Right renal pelvis (tissue), 4 donors: ENCODE measurements around the gene MRO. TPM values are rescaled to one million over a fixed set of nuclear protein-coding genes. Genes with fewer than 3 reads are reported as not detected.
"Not testable (repeated sequence)": the region's sequence is repeated elsewhere in the genome, so short reads cannot be mapped to it uniquely, and the experiment has no call there.

Experiments
- DNase-seq, 4 donors: peaks; one replicate each; pipeline ENCODE4 v3.0.0-alpha.2; 2013; ENCODE audit warnings: low read depth in 4 of 4, low spot score in 3 of 4, missing footprints in 1 of 4
- polyA plus RNA-seq, 4 donors: library from polyadenylated mRNA; unstranded; fragments of 120-200 nt; gene quantifications; one replicate each; pipeline ENCODE4 v1.2.1, GENCODE V29; 2013; ENCODE audit not compliant: insufficient read length in 4 of 4

The MRO gene
- polyA plus RNA-seq, 4 donors, result 2.0 to 3.0 (median 2.9) TPM

DNA sequence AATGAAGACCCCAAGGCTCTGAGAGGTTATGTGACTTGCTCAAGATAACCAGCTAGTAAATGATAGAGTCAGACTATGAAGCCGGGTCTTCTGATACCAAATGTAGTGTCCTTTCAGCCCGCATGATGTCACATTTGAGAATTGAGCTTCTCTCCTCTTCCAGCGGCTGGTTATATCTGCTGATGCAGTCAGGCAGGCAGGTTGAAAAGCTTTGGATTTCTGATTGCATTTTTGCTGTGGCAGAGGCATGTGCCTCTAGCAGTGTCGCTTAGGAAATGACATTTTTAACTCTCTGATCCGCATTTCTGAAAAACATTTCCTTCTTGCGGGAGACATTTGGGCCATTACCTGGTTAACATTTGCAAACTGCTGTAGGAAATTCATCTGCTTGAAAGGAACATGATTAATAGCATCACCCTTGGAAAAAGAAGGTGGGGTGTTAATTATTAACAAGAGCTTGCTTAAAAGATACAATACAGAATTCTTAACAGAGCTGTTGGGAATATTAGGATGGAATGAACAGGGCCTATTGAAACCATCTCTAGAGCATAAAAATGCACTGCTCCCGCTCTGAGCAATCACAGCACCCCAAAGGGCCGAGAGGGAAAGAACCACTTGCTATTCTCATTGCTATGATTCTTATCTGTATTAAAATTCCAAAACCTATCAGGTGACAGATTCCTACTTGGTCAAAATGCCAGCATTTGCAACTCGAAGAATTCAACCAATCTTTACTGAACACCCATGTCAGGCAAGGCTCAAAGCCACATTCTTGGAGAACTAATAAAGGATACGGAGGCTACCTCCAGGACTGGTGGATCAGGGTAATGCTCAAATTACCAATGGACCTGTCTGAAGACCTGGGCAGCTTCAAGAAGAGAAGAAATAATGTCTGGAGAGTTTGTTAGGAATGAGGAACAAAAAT, 25.9 kb downstream of the MRO start:
- DNase-seq, result no peak

DNA sequence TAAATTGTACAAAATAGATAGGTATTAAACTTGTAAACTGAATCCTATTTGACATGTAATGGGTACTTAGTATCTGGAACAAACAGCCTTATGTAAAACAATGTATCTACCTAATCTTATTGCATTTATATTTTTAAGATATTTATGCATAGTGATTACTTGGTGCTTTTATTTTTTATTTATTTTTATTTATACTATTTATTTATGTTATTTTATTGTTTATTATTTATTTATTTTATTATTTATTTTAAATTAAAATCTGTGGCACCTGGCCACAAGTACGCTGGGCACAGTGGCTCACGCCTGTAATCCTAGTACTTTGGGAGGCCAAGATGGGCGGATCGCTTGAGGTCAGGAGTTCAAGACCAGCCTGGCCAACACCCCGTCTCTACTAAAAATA, 26.9 kb downstream of the MRO start:
- DNase-seq, result no peak

DNA sequence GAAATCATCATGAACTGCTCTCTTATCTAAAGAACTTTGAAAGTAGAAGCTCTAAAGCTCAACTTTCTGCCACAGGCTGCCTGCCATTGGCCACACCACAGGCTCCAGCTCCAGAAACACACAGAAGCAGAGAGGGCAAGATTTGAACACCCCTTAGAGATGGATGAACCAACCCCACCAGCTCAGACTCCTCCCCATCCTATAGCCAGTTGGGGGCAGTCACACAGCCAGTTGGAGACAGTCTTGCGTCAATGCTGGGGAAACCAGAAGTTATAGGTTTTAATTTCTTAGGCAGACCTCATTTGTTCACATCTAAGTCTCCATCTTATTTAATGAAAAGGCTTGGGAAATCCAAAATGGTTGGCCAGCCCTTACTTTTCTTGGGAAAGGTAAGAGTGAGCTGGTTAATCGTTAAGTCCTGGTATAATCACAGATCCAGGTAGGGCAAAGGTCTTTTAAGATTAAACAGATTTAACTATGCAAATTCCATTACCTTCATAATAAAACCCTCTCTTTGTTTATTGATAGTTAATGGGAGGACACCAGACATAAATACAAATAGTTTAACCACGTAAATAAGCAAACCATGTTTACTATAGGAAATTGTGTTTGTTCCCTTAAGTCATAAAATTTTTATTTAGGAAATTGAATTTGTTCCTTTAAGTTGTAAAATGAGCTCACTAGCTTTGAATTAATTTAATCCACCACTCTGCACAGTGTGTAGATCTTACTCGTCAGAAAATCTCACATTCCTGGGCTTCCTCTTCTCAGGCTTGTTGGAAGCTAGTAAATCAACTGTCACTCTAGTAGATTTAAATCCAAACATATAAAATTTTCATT, 28.0 kb downstream of the MRO start:
- DNase-seq, result no peak

DNA sequence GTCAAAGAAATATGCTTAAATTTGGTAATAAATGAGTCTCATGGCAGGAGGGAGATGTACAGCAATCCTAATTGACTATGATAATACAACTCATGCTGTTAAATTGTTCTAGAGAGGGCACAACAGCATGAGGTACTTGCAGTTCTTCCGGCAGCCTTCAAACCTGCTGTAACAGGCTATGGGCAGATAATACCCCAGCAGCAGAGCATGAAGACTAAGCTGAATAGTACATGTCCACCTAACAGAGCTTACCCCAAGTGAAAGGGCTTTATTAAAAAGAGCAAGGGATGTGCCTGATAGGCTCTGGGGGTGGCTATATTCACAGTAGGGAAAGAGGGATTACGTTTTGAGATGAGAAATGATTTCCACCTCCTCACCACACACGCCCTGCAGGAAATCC, 28.9 kb downstream of the MRO start:
- no peak for DNase-seq

DNA sequence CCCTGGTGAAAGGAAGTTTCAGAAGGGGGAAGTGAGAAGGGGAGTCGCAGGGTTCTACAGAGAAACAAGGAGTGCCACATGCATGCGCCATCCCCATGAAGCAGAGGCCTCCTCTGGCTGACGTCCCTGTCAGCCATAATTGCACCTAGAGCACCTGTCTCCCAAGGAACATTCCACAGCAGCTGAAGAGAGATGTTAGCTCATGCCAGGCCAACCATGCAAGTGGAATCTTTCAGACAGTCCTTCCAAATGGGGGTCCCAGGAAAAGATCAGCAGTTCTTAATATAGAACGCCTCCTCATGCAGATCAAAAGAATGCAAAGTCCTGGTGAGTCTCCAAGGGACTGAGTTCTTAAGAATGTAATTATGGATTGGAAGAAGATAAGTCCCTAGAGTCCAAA, 29.6 kb downstream of the MRO start:
- no peak for DNase-seq

DNA sequence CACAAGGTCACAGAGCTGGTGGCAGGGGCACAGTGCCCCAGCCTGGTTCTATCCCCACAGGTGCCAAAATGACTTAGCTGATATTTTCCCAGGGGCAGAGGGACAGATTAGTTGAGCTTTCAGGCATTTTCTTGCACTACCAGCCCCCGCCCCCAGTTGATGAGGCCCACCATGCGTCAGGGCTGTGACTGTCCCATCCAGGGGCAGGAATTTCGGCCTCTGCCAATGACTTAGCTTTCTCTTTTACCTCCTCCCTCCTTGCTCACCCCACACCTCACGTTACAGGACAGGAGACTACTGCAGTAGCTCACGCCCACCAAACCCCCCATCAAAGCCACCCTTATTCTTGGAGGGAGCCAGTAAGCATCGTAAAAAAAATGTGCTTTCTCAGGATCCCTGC, 31.5 kb downstream of the MRO start:
- no peak for DNase-seq

DNA sequence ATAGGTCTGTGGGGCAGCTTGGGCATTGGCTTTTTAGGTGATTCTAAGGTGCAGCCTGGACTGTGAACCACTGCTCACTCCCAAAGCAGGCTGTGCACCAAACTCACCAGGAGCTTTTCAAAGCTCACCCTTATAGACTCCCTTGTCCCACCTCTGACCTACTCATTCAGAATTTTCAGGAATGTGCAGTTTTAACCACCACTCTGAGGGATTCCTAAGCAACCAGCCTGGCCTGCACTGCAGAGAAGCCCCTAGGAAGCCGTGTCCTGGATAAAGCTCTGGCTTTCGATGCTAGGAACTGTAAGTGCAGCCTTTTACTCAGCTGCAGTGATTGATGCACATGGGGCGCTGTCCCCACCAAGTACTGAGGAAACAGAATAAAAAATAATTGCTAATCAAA, 33.0 kb downstream of the MRO start:
- DNase-seq, result no peak

DNA sequence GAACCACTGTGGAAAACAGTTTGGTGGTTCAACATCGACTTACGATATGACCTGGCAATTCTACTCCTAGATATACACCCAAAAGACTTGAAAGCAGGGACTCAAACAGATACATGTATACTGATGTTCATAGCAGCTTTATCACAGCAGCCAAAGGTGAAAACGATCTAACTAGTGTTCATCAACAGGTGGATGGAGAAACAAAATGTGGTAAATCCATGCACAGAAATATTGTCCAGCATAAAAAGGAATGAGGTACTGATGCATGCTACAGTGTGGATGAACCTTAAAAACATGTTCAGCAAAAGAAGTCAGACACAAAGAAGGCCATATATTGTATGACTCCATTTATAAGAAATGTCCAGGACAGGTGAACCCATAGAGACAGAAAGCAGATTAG, 36.3 kb downstream of the MRO start:
- no peak for DNase-seq

DNA sequence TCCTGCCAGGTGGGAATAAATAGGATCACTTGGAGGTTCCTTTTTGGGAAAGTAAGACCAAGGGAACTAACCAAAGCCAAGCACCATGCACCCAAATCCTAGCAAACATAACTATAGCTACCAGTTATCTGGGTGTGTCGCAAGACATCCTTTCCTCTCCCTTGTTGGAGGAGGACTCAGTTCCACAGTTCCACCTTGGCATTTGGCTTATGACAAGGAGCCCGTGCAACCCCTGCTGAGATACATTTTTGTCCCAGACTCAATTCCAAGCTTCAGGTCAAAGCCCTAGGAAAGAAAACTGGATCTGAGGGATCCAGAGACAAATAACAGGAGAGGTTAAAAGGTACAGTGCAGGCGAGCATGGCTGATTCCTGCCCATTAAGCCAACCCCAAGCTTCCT, 40.8 kb downstream of the MRO start:
- not testable (repeated sequence) for DNase-seq

DNA sequence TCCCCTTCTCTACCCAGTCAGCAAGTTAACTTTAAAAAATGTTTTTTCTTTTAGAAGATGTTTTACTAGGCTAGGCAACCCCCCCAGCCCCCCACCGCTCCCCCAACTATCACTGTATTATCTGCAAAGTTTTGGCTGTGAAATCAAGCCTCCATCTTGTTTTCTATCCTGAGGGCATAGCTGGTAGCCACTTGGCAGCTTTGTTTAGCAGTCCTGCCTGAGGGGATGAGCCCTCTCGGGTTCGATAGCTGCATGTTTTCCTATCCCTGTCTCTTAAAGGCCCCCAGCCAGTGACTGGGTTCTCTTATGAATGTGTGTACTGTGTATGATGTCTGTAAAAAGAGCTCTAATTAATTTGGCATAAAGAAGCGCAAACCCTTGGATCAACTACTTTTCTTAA, 43.4 kb downstream of the MRO start:
- DNase-seq, result no peak

DNA sequence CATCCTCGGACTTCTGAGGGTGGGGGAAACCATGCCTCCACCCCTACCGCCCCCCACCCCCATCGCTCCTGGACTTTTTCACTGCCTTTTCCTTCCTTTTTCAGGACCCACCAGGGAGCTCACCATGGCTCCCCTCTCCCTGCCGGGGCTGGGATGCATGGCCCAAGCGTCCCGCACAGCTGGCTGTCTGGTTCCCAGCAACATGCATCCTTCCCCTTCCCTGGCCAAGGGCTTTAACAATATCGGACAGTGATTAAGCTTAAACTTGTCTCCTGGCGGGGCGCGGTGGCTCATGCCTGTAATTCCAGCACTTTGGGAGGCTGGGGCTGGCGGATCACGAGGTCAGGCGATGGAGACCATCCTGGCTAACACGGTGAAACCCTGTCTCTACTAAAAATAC, 44.1 kb downstream of the MRO start:
- DNase-seq, result no peak

DNA sequence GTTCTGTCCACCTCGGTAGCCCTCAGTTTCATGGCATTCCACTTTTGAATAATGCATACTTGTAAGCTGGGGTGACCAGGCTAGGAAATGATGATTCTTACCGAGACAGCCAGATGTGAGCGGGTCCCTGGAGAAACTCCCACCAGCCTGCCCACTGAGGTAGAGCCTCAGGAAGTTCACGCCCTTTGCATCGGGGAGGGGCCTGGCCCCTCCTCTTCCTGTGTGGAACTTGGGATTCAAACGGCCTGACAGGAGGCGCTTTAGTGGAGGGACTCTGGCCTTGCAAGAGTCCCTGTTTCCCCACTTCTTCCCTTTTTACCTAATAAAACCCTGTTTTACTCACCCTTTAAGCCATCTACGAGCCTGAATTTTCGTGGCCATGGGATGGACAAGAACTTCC, 44.6 kb downstream of the MRO start:
- DNase-seq, result no peak

DNA sequence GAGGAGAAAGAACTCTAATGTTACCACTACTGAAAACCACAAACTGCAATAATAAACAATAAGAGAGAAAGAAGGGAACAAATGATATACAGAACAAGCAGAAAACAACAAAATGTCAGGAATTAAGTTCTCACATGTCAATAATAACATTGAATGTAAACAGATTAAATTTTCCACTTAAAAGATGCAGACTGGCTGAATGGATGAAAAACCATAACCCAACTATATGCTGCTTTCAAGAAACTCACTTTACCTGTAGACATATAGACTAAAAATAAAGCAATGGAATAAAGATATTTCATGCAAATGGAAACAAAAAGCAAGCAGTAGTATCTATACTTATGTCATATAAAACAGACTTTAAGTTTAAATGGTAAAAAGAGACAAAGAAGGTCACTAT, 50.4 kb downstream of the MRO start:
- DNase-seq, result no peak

DNA sequence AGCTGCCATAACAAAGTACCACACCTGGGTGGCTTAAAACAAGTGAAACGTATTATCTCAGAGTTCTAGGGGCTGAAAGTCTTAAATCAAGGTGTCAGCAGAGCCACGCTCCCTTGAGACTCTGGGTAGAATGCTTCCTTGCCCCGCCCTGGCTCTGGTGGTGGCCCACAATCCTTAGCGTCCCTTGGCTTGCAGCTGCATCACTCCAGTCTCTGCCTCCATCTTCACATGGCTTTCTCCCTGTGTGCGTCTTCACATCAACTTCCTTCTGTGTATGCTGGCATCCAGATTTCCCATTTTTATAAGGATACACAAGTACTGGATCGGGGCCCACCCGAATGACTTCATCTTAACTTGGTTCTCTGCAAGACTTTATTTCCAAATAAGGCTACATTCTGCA, 62.5 kb downstream of the MRO start:
- DNase-seq, result no peak

DNA sequence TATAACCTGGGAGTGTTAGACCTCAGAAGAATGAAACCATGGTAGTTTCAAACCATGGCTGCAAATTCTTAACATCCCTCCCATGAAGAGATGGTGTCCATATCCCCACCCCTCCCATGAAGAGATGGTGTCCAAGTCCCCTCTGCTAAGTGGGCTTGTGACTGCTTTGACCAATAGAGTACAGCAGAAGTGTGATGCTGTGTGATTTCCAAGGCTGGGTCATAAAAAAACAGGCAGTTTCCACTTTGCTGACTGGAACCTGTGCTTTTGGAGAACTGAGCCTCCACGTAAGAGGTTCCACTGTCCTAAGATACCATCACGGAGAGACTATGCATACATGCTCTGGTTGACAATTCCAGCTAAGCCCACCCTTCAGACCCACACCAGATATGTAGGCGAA, 65.5 kb downstream of the MRO start:
- DNase-seq, result no peak

DNA sequence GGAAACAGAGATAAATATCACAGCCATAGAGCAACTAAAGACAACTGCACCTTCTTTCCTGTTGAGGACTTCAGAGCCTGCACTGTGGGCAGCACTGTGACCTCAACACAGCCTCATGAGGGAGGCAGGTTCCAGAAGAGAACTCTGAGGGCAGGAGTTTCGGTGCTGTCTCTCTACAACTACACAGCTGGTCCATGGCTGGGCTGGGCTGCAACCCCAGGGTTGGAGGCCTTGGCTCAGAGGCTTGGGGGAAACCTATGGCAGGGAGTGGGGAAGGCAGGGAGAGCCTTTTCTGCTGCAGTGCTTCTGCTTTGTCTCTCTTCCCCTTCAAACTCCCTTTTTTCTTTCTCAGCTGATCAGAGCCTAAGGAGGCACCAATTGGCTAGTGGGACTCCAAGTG, 66.5 kb downstream of the MRO start:
- DNase-seq, result no peak

DNA sequence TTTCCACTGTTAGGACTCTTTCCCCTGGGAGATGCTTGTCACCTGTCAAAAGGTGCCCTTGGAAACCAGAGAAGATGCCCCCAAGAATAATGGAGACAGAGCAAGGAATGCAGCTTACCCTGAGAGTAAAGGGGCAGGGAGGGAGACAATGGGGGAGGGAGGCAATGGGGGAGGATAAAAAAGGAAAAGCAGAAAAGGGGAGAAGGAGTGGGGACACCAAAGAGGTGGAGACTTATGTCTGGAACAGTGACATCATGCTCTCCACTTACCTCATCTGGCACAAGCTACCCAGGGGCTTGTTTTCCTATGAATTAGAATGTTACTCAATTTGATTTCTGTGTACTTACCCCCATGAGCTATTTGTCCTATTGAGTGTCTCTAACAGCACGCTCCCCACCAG, 67.9 kb downstream of the MRO start:
- no peak for DNase-seq

DNA sequence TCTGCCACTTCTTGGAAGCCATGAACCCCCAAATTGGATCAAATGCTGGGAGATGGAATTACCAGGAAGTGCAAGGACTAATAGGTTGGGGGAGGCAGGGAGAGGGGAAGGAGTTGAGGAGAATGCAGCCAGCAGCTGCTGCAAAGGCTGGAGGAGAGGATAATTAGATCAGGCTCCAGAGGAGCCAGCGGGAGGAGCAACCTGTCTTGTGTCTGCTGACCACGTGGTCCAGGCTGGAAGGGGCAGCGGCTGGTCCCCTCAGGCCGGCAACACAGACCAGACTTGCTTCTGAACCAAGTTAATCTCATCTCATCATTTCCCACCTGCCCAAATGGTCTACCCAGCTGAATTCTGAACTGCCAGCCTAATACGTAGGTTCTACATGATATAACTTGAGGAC, 68.3 kb downstream of the MRO start:
- no peak for DNase-seq

DNA sequence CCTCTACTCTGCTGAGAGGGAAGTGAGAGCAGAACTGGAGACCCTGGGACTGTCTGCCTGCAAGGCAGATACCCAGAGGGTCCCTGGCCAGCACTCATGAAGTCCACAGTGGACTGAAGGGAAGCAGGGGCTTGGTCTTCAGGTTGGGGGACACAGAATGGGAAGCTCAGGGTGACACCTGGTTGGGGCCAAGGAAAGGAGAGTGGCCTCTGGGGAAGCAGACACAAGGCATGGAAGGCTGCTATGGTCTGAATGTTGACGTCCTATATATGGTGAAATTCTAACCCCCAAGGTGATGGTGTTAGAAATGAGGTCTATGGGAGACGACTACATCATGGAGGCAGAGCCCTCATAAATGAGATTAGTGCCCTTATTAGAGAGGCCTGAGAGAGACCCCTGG, 69.3 kb downstream of the MRO start:
- DNase-seq, result no peak

DNA sequence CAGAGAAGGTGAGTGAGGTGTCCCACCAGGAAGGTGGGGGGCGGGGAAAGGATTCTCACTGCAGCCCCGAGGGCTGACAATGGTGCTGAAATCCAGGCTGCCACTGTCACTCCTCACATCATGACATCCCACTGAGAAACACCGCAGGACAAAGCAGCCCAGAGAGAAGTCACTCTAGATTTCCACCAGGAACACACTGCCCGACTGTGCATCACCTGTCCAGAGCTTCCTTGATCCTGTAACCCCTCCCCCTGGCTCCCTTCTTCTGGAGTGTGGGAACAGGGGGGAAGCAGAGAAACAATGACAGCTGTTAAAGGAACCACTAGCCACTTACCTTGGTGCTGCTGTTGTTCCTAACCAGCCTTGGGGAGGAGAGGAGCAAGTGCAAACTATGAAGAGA, 69.9 kb downstream of the MRO start:
- DNase-seq, result no peak

DNA sequence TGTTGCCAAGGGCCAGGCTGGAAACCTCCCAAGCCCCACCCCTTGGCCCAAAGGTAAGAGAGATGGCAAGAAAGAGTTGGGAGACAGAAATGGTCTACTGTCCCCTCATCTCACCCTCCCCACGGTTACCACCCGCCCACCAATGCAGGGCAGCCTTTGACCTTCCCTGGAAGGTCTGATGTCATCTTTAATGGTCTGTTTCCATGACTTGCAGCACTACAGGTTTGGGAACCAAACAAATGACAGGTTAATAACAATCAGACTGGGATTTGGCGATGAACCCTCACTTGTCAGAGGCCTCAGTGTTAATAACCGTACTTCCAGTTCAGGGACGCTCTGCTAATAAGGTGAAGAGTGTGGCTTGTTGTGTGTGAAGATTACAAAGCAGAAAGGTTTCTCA, 70.4 kb downstream of the MRO start:
- no peak for DNase-seq
